Breast epithelium (tissue), 3 donors: ENCODE results near the gene PDK4.

Experiments used
- CTCF ChIP-seq, 3 donors: fragments of 450-650 bp; IDR thresholded peaks; one replicate each; pipeline ENCODE4 v1.5.1; 2016 to 2017; ENCODE audit warnings: antibody characterized with exemption in 3 of 3, mild to moderate bottlenecking in 3 of 3, moderate library complexity in 3 of 3
- POLR2AphosphoS5 ChIP-seq, 3 donors: sonication (generic); formaldehyde crosslinking; IDR thresholded peaks; one replicate each; pipeline ENCODE4 v1.6.1; 2017; ENCODE audit warnings: antibody characterized with exemption in 3 of 3

GRCh38 chr7:95583834-95584621 lies 12.3 kb downstream of the PDK4 start:
- no peak for TF ChIP-seq CTCF (IDR thresholded peaks at IDR 0.05)
- no peak for TF ChIP-seq POLR2AphosphoS5 (IDR thresholded peaks at IDR 0.05)
